Mucosa of stomach (tissue), 1 donor: ENCODE results near the gene IQCC.

Source experiments
- H3K27me3 ChIP-seq: one replicate; pipeline ENCODE4 v1.7.0; 2013; ENCODE audit warnings: mild to moderate bottlenecking, low read length; ENCODE audit not compliant: control insufficient read depth, insufficient read depth
- H3K36me3 ChIP-seq: one replicate; pipeline ENCODE4 v1.7.0; 2013; ENCODE audit warnings: low read length; ENCODE audit not compliant: control insufficient read depth, insufficient read depth
- H3K4me1 ChIP-seq: one replicate; pipeline ENCODE4 v1.7.0; 2013; ENCODE audit warnings: mild to moderate bottlenecking, low read length; ENCODE audit not compliant: control insufficient read depth, insufficient read depth
- H3K4me3 ChIP-seq: one replicate; pipeline ENCODE4 v1.7.0; 2013; ENCODE audit warnings: low read length
- H3K9ac ChIP-seq: one replicate; pipeline ENCODE4 v1.7.0; 2013; ENCODE audit warnings: mild to moderate bottlenecking, low read length, moderate library complexity
- H3K9me3 ChIP-seq: one replicate; pipeline ENCODE4 v1.7.0; 2013; ENCODE audit warnings: mild to moderate bottlenecking, low read length, moderate library complexity; ENCODE audit not compliant: control insufficient read depth
- donor health status: Pancreatic carcinoma.

Gene IQCC

DNA sequence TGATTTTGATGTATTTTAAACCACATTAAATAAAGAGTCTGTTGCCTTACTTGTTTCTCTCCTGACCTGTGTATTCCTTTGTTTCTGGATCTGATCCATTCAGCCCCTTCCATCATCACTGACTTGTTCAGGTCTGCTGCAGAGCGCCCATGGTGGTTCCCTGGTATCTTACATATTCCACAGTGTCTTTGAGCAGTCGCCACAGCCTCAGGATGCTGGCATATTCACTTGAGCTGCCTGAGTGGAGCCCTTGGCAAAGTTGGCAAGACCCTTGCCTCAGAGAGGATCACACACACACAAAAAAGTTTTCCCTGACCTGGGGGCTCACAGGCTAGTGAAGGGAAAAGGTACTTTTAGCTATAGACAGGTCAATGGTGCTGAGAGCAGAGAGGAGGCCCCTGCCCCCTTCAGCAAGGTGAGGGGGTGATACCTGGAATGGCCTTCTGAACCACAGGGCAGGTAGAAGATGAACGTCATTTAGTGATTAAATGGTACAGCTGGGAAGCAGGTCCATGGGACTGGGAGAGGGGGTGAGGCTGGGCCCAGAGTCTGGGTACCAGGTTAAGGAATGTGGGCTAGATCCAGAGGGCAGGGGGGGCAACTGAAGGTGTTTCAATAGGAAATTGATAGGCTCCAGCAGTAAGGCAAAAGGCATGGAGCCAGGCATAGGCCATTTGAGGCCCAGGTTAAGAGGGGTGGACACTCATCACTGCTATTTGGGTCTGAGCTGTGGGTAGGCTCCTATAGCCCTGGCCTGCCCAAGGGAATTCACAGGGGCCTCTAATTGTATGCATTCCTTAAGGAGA is 7.0 kb upstream of the IQCC start:
- Histone ChIP-seq H3K9ac (no peak overlapping the region), H3K4me1 (peaks cover 23% of the 10 kb centered on the region)

DNA sequence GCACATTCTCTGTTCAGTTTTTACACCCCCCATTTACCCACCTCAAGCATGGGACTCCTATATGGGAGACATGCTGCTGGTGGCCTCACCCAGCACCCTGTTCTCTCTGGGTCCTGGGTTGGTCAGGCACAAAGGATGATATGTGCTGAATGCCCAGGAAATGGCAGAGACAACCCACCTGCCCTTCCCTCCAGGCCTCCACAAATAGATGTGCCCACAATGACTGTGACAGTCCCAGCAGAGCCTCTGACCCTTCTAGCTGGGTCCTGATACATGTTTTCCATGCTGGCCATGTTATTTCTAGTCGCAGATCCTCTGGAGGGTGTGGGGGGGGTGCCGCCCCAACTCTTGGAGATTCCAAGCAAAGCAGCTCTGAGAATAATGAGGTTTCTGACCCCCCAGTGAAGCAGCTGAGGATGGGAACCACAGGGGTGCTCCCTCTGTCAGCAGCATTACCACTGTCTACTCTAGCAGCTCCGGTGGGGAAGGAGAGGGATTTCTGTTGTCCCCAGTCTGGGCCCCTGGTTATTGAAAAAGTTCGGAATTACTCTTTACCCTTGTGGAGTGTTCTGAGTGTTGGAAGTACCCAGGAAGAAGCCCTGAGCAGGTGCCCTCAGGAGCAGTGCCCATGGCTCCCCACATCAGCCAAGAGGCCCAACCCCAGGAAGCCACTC is 6.3 kb upstream of the IQCC start:
- H3K9ac ChIP-seq, result no peak overlapping the region
- no peaks in the 10 kb centered on the region for H3K9me3 ChIP-seq
- no peaks in the 10 kb centered on the region for H3K27me3 ChIP-seq
- H3K4me1 ChIP-seq, result peaks cover 23% of the 10 kb centered on the region
- H3K36me3 ChIP-seq, result peaks cover 13% of the 10 kb centered on the region
- no peak overlapping the region for H3K4me3 ChIP-seq

More for the DNA sequence above, 7.0 kb upstream of the IQCC start:
- no peak overlapping the region for H3K4me3 ChIP-seq
- H3K27me3 ChIP-seq, result no peaks in the 10 kb centered on the region
- no peaks in the 10 kb centered on the region for H3K9me3 ChIP-seq
- peaks cover 17% of the 10 kb centered on the region for H3K36me3 ChIP-seq

DNA sequence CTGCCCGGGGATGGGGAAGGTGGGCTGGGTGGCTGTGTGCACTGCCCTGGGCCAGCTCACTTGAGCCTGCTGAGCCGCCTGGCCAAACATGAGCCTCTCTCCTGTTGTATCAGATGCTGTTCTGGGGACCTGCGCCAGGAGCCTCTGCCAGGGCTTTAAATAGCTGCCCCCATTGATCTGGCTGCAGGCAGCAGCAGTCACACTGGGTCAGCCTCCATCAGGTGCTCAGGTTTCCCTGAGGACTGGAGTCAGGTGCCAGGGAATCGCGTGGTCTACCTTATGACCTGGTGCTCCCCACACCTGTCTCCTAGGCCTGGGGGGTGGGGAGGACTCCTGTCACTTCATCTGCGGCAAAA is 5.8 kb upstream of the IQCC start:
- H3K36me3 ChIP-seq, result peaks cover 10% of the 10 kb centered on the region
- no peak overlapping the region for H3K4me3 ChIP-seq
- H3K9ac ChIP-seq, result peak overlapping the region; percentile 69
- H3K9me3 ChIP-seq, result no peaks in the 10 kb centered on the region
- no peaks in the 10 kb centered on the region for H3K27me3 ChIP-seq
- H3K4me1 ChIP-seq, result peaks cover 23% of the 10 kb centered on the region

DNA sequence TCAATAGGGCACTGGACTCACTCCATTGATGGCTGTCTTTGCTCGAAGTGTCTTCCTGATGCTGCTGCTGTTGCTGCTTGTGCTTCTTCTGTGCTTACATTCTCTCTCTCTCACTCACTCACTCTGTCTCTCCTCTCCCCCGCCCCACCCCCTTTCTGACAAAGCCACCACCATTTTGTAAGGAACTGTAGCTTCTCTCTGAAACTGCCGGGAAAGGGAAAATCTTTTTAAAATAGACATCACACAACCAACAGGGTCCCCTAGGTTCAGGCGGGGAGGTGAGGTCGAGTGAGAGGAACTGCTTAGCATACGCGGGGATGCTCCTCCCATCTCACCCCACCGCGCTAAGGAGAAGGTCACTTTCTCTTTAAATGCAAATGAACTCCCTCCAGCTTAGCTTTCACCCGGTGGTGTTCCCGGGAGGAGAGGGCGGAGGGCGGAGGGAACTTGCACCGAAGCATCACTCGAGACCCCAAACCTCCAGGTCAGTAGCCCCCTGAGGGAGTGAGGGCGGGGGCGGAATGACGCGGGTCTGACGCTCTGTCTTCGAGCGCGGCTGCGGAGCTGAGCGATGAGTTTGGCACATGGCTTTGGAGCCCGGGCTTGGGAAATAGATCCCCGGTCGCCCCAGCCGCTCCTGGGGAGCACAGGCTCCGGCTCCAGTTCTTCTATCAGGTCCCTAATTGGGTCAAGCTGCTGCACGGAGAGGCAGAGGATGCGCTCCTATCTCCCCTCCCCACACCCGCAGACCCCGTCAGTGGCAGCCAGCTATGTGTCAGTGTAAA is 5.1 kb upstream of the IQCC start, which contains the start of gene CCDC28B:
Gene CCDC28B, plus strand, starts transcription at position 370 of the 785 bp plus-strand sequence. CDS start 1,341 bp downstream, outside the sequence.
- H3K36me3 ChIP-seq, result peaks cover 10% of the 10 kb centered on the region
- no peaks in the 10 kb centered on the region for H3K27me3 ChIP-seq
- no peaks in the 10 kb centered on the region for H3K9me3 ChIP-seq
- peak within 1 kb of the TSS; percentile 62 for H3K4me3 ChIP-seq
- peaks cover 23% of the 10 kb centered on the region for H3K4me1 ChIP-seq
- peak within 1 kb of the TSS; percentile 69 for H3K9ac ChIP-seq

DNA sequence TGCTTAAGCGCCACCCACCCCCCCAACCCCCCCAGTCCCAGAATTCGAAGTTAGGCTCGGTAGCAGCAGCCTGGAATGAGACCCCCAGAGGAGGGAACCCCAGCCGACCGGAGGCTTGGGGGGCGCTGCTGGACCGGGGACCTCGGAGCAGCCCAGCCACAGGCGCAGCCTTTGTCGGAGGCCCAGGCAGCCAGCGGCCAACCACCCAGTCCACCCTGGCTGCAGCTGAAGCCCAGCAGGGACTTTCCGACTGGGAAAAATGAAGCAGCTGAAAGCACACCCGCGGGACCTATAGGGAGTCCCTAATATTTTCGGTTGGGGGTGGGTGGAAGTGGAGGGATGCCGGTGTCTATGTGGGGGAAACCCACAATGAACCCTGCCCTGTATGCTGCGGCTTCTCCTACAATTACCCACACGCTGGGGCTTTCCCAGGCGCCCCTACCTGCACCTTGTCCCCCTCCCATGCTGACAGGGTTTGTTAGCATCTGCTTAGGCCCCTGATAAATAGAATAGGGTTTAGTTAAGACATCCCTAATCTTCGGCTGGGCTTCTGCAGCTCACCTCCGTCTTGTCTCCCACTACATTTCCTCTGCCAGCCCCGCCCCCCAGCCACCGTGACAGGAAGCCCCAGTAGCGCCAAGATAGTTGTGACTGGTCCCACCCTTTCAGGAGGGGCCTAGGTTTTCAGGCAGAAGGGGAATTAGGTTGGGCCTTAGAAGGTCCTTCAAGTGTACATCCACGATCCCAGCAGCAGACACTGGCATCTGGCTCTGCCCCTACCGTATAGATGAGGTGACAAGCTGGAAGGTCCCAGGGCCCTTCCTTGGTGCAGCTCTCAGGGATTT is 4.2 kb upstream of the IQCC start:
- peak overlapping the region; percentile 6 for H3K9ac ChIP-seq
- peak overlapping the region; percentile 9 for H3K4me3 ChIP-seq
- no peaks in the 10 kb centered on the region for H3K27me3 ChIP-seq
- peaks cover 7% of the 10 kb centered on the region for H3K36me3 ChIP-seq
- H3K4me1 ChIP-seq, result peaks cover 27% of the 10 kb centered on the region
- no peaks in the 10 kb centered on the region for H3K9me3 ChIP-seq

DNA sequence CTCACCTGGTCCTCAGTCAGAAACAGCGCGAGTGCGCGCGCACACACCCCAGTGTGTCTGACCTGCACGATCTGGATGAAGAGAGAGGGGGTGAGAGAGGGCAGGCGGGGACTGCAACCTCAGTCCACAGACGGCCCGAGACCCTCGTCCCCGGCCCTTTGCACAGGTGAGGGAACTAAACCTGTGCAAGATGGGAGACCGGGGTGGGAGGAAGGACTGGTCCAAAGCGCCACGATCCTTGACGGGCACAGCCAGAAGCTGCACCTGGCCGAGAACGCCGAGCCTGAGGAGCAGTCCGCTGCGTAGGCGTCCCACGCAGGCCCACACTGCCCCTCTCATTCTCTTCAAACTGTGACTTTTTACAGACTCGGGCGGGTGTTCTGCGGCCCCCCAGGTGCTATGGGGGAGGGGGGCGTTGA is 519 bp upstream of the IQCC start:
- Histone ChIP-seq H3K4me1 (peaks cover 47% of the 10 kb centered on the region), H3K4me3 (peak overlapping the region; percentile 32), H3K36me3 (no peaks in the 10 kb centered on the region), H3K9me3 (no peaks in the 10 kb centered on the region), H3K9ac (peak overlapping the region; percentile 73), H3K27me3 (no peaks in the 10 kb centered on the region)

DNA sequence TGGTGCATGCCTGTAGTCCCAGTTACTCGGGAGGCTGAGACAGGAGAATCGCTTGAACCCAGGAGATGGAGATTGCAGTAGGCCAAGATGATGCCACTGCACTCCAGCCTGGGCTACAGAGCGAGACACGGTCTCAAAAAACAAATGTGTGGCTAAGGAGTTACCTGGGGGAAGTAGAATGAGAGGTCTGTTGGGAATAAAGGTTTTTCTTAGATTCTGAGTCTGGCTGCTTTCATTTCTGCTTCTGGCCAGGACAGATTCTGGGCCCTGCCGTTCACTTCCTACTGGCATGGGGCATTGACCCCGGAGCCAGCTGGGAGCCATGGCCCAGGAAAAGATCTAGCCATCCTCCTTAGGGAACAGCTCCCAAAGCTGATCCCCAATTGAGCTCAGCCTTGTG is 3.0 kb downstream of the IQCC start:
- peaks cover 31% of the 10 kb centered on the region for H3K4me1 ChIP-seq
- no peak overlapping the region for H3K4me3 ChIP-seq
- H3K9ac ChIP-seq, result no peak overlapping the region
- no peaks in the 10 kb centered on the region for H3K27me3 ChIP-seq
- no peaks in the 10 kb centered on the region for H3K36me3 ChIP-seq
- no peaks in the 10 kb centered on the region for H3K9me3 ChIP-seq

DNA sequence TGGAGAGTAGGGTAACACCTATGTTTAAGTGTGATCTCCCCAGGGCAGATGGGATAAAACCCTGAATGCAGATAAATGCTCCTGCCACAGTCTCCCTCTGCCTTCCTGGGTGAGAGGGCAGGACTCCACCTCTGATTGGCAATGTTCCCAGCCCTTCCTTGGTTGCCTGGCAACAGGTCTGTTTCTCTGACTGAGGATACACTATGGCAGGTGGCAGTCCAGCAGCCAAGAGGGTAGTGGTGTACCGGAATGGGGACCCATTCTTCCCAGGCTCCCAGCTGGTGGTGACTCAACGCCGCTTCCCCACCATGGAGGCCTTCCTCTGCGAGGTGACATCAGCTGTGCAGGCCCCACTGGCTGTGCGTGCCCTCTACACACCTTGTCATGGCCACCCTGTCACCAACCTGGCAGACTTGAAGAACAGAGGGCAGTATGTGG is 3.4 kb downstream of the IQCC start, which contains the start of gene DCDC2B:
Gene DCDC2B, plus strand, starts transcription at position 199 of the 438 bp plus-strand sequence. Its CDS starts 5 bp downstream, at position 204.
- no peaks in the 10 kb centered on the region for H3K36me3 ChIP-seq
- H3K9ac ChIP-seq, result no peak within 1 kb of the TSS
- no peaks in the 10 kb centered on the region for H3K27me3 ChIP-seq
- H3K4me1 ChIP-seq, result peaks cover 31% of the 10 kb centered on the region
- no peaks in the 10 kb centered on the region for H3K9me3 ChIP-seq
- H3K4me3 ChIP-seq, result no peak within 1 kb of the TSS

DNA sequence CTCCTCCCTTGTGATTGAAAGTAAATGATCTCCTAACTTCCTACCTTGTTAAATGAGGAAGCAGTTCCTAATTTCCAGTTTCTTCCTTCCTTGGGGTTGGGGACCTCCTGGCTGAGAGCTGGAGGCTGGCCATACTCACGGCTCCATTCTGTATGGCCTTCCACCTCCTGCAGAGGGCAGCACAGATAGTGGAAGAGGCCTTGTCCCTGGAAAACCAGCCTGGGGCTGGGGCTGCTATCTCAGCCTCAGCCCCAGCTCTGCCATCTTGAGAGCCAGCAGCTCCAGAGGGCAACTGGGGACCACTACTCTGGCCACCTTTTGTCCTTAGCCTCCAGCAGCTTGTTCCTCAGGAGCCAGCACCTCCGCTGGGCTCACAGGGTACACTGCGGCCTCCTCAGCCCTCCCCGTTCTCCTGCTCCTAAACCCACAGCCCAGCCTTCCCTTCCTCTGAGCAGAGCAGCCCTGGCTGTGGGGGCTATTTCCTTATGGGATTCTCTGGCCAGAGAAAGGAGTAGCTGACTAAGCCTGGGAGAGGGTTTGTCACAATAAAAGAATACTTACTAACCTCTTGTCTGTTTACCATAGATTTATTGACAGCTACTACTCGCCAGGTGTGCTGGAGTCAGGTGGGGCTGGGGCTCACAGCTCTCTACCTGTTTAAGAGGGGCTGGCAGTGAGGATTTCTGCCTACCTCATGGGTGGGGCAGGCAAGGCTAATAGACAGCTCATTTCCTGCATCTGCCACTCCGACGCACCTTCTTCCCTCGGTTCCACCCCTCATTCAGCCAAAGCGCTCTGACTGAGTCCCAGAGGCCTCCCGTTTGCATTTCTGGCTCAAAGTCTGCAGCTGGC is 10.4 kb downstream of the IQCC start:
- H3K9ac ChIP-seq, result no peak overlapping the region
- H3K4me3 ChIP-seq, result no peak overlapping the region
- peaks cover 19% of the 10 kb centered on the region for H3K4me1 ChIP-seq
- H3K36me3 ChIP-seq, result peaks cover 11% of the 10 kb centered on the region
- H3K9me3 ChIP-seq, result no peaks in the 10 kb centered on the region
- no peaks in the 10 kb centered on the region for H3K27me3 ChIP-seq

DNA sequence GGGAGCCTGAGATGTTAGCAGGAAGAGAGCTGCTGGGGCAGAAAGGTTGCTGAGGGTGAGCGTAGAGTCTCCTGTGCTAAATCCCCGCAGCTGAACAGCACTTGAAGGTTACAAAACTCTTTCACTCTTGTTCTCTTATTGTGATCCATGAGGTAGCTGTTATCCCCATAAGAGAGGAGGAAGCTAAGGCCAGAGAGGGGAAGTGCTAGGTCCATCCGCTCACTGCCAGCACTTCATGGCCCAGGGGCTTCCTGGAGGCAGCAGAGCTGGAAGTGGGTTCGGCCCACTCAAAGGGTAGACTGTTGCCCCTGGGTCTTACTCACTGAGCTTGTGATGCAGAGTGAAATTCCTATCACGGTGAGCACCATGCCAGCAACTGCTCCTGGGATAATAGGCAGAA is 11.1 kb downstream of the IQCC start:
- H3K36me3 ChIP-seq, result peaks cover 11% of the 10 kb centered on the region
- H3K9ac ChIP-seq, result no peak overlapping the region
- no peaks in the 10 kb centered on the region for H3K9me3 ChIP-seq
- peaks cover 26% of the 10 kb centered on the region for H3K4me1 ChIP-seq
- no peak overlapping the region for H3K4me3 ChIP-seq
- H3K27me3 ChIP-seq, result no peaks in the 10 kb centered on the region
